Measurements from ENCODE around the gene RFXANK.
"Not testable (repeated sequence)": the region's sequence is repeated elsewhere in the genome, so short reads cannot be mapped to it uniquely, and the experiment has no call there.

RFXANK gene

GRCh38 chr19:19169236-19170052 is 22.6 kb upstream of the RFXANK start:
- no peak for DNase-seq (ENCODE audit: low read depth in 3 of 3, low spot score in 1 of 3)

GRCh38 chr19:19170053-19170872 is 21.8 kb upstream of the RFXANK start, which contains the start of gene MEF2B:
Gene MEF2B, minus strand, starts transcription at chr19:19170263. Its CDS starts 19,528 bp downstream, at chr19:19150735.
- DNase-seq (ENCODE audit: low read depth in 3 of 3, low spot score in 1 of 3), result peak; percentile 20 to 69 (median 41)

DNA sequence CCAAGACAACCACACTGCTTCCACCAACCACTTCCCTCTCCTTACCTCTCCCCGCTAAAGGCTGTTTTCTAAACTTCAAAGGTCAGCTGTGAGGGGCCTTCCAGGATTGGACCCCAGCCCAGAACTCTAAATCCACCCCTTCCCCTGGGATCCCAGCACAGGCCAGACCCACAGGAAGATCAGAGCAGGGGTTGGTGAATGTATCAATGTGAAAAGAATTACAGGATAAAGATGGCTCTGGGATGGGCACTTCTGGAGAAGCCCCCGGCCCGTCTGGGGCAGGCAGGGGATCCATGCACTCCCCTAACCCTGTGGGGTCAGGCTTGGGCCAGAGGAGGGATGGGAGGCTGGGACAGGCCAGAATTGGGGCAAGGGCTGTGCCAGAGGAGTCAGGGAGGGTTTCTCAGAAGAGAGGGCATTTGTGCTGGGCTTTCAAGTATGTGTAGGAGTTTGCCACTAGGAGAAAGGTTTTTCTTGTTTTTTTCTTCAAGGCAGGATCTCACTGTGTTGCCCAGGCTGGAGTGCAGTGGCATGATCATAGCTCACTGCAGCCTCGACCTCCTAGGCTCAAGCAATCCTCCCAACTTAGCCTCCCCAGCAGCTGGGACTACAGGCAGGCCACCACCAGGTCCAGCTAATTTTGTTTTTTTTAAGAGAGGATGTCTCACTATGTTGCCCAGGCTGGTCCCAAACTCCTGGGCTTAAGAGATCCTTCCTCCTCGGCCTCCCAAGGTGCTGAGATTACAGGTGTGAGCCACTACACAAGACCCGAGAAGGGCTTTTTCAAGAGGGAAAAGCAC is 21.0 kb upstream of the RFXANK start:
- DNase-seq (ENCODE audit: low read depth in 3 of 3, low spot score in 1 of 3), result no peak

- DNase-seq (ENCODE audit: low read depth in 3 of 3, low spot score in 1 of 3), result no peak
These were observed 20.1 kb upstream of the RFXANK start for GRCh38 chr19:19171821-19172532.

- not testable (repeated sequence) for DNase-seq (ENCODE audit: low read depth in 3 of 3, low spot score in 1 of 3)
These were observed 18.8 kb upstream of the RFXANK start for GRCh38 chr19:19173243-19173642.

DNA sequence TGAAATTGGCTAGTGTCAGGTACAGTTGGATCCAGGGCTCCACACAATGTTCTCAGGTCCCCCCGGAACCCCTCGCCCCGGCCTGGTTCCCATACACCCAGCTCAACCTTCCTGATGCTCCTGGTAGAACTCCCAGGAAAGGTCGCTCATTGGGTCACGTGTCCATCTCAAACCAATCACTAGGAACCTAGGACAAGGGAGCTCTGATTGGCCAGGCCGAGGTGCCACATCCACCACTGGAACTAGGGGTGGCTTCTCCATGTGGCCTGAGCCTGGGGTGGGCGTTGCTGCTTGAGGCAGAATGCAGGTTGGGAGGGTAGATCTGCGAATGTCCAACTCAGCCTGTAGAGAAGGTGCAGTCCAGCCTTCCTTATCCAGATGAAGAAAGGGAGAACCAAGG is 15.1 kb upstream of the RFXANK start:
- DNase-seq (ENCODE audit: low read depth in 3 of 3, low spot score in 1 of 3), result no peak

- no peak for DNase-seq (ENCODE audit: low read depth in 3 of 3, low spot score in 1 of 3)
These were observed 12.3 kb upstream of the RFXANK start for GRCh38 chr19:19179548-19180441.

DNA sequence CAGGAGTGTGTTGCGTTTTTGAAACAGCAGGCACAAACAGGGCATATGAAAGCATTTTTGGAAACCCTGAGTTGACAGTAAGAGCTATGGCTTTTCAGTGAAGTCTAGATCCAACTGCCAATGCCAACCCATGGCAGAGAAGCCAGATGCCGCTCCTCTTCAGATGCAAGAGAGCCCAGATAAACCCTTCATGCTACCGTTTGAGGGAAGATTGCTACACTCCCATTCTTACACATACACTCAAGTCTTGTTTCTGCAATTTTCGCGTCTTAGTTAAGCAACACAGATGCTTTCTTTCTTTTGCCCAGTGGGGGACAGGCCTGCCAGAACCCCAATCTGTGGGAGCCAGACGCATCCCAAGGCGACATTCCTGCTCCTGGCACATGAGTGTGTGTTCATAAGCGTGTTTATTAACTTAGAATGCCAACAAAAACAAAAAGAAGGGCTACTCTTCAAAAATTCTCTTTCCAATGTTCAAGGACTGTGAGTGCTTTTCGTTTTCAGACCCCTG is 10.5 kb upstream of the RFXANK start:
- no peak for DNase-seq (ENCODE audit: low read depth in 3 of 3, low spot score in 1 of 3)

GRCh38 chr19:19185853-19186740 is 6.0 kb upstream of the RFXANK start:
- DNase-seq (ENCODE audit: low read depth in 3 of 3, low spot score in 1 of 3), result peak; percentile 29 to 31 (median 31)

DNA sequence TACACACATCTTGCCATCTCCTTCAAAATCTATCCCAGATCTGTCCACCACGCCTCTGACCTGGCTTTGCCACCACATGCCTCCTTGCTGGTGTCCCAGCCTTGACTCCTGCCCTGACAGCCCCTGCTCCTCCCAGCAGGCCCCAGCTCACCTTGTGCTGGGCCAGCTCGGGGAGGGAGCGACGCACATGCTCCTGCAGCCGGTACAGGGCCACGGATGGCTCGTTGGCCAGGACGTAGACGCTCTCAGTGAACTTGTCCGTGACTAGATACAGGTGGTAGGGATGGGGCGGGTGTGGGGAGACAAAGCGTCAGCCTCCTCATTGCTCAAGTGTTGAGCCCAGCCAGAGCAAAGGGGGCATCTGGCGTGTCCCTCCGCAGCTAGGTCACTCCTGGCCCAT is 5.3 kb upstream of the RFXANK start:
- DNase-seq (ENCODE audit: low read depth in 3 of 3, low spot score in 1 of 3), result no peak

DNA sequence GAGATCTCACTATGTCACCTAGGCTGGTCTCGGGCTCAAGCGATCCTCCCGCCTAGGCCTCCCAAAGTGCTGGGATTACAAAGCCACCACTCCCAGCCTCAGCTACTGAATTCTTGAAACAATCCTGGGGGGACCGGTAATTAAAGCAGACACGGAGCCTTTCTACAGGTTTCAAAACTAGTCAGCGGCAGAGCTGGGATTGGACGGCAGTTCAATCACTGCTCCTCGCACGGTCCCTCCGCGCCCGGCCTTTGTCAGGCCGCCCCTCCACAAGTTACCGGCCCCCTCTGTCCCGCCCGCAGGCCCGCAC is 335 bp upstream of the RFXANK start:
- no peak for DNase-seq (ENCODE audit: low read depth in 3 of 3, low spot score in 1 of 3)

- no peak for DNase-seq (ENCODE audit: low read depth in 3 of 3, low spot score in 1 of 3)
These were observed 909 bp downstream of the RFXANK start for GRCh38 chr19:19192910-19193423.

GRCh38 chr19:19193926-19194325 is 1.9 kb downstream of the RFXANK start:
- no peak for DNase-seq (ENCODE audit: low read depth in 3 of 3, low spot score in 1 of 3)

DNA sequence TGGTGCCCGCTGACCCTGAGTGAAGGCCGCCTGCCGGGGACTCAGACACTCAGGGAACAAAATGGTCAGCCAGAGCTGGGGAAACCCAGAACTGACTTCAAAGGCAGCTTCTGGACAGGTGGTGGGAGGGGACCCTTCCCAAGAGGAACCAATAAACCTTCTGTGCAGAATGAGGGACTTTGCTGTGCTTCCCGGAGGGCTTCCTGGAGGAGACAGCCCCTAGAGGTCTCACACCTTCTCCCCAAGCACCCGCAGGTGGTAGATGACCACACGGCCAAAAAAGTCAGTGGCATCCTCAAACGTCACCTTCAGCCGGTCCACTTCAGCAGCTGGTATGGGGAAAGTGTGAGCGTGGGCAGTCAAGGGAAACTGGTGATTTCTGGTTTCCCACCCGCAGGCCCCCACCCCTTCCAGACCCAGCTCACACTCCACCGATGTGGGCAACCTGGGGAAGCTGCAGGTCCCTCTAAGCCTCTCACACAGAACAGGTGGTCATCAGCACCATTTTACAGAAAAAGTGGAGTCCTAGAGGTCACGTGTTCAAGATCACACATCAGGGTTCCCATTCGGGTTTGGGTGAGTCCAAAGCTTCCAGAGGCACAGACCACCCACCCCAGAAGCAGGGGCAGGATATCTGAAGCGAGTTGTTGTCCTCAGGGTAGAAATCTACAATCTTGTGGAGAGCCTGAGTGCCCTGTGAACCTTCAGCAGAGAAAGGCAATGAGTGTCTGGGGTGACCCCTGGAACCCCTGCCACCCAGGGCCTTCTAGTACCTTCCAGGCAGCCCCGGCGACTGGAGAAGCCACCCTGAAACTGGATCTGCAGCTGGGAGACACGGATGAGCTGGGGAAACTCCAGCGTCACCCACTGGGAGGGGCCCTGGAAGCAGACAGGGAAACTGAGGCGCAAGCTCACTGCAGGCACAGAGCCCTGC is 9.9 kb downstream of the RFXANK start:
- no peak for DNase-seq (ENCODE audit: low read depth in 3 of 3, low spot score in 1 of 3)

GRCh38 chr19:19202707-19203011 is 10.6 kb downstream of the RFXANK start:
- DNase-seq (ENCODE audit: low read depth in 3 of 3, low spot score in 1 of 3), result no peak

DNA sequence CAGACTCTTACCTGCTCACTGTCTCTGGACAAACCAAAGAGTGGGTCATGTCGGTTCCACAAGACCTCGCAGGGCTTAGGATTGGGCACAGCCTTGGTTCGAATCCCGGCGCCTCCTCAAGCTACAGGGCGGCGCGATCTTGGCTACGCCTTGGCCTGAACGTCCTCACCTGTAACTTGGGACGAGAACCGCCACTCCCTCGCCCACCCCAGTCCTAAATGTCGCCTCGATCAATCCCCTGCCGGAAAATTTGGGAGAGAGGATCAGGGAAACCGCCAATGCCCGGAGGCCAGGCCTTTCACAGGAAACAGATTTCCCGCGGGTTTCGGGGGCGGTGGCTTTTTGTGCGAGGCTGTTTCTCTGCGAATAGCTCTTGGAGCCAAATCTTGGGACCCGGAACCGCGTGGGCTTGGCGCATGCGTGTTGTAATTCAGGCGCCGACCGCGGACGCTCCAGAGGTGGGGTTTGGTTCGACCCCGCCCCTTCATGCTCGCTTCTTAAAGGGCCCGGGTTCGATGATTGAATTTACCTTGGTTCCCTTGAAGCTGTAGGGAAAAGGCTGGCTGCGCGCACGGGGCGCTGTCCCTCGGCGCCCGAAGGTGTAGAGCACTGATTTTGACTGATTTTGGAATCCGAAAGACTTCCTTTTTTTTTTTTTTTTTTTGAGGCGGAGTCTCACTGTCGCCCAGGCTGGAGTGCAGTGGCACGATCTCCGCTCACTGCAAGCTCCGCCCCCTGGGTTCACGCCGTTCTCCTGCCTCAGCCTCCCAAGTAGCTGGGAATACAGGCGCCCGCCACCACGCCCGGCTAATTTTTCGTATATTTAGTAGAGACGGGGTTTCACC is 11.2 kb downstream of the RFXANK start, which contains the start of gene NR2C2AP:
Gene NR2C2AP, minus strand, starts transcription at position 403 of the 845 bp plus-strand sequence. Its CDS starts 354 bp downstream, at position 49.
- DNase-seq (ENCODE audit: low read depth in 3 of 3, low spot score in 1 of 3), result peak; percentile 79 to 91 (median 82)

Data from stimulated activated CD4-positive, alpha-beta T cell treated with anti-CD3 and anti-CD28 coated beads, TNF-alpha, amount 100 ng/mL, for 1 hour (primary cell).